CD4-positive, alpha-beta T cell treated with Interleukin-17A for 4 hours (primary cell): ENCODE results near the gene PIAS1.
"Not testable (repeated sequence)": the region's sequence is repeated elsewhere in the genome, so short reads cannot be mapped to it uniquely, and the experiment has no call there.

ENCODE experiments used
- DNase-seq: peaks from one replicate; pipeline ENCODE4 v3.0.0-alpha.2; 2020; ENCODE audit warnings: mixed read lengths

Gene PIAS1

GRCh38 chr15:68187559-68187958 lies 133.4 kb downstream of the PIAS1 start:
- DNase-seq, result no peak

DNA sequence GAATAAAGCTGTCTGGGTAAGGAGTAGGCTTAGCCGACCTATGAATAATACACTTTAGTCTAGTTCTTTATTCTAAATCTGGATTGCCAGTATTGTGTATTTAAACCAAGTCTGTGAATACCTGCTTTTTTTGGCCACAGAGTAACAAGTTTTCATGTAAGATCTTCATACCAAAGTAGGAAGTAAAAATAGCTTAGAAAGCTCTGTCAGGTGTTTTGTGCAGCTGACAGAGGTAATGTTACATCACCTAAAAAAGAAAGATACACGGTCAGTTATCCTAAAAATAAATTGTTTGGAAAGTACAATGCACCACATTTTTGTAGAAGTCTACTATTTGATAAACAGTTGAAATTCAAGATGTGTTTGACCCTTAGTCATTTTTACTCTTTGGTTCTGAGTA lies 134.5 kb downstream of the PIAS1 start:
- no peak for DNase-seq

DNA sequence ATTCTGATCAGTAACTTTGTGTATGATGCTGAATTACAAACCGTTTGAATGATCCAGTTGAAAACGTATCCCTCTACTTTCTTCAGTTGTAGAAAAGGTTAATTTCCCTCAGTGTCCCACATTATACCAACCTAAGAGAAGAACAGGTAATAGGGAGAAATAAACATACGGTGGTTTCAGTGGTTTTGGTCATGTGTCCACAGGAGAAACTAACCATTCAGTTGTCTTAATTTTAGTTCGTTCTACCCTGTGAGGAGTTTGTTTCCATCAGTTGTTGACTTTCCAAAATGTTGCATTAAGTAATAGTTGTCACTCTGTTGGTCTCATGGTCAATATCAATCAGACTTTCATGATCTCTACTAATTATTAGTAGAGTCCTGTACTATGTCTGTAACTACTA lies 135.9 kb downstream of the PIAS1 start:
- DNase-seq, result no peak

DNA sequence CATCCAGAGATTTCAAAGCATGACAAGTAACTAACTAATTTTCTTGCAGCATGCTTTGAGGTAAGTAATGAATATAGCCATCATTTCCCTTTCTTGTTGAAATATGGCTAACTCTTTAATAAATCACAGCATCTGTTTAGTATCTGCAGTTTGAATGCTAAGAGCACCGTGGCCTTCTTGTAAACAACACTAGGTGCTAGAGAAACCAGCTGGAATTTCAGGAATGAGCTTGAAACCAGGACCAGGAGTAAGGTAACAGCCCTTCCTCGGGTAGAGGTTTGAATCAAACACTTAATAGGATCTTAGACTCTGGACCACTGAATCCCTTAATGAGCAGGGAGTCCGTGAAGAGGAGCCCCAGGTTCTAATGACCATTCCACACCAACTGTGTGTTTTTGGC lies 137.4 kb downstream of the PIAS1 start:
- no peak for DNase-seq

GRCh38 chr15:68192117-68192516 lies 138.0 kb downstream of the PIAS1 start:
- no peak for DNase-seq

DNA sequence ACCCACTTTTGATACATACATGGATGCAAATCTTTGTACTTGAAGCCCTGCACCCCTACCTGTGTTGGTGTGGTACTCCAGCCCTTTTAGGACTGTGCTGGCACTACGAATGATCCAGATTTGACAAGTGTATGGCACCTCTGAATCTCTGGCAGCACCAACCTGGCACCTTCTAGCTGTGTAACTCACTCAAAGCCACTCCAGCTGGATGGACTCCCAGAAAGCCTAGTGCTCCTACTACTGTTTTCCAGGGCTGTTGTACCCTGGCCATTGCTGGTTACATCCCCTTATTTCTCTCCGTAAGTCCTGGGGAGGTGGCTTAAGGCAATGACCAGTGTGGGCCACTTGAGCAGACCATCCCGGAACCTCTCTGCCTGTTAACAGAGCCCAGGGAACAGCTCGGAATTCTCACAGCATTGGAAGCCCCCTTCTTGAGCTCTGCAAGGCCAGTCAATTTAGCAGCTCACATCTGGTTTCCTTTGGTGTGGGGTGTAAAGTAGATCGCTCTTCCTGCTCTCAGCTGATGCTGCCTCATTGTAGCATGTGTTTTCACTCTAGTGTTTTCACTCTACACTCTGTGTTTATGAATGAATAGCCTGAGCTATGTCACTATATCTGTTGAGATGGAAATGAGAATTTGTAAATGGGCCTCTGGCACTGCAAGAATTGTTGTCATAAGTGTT lies 138.8 kb downstream of the PIAS1 start:
- no peak for DNase-seq

- no peak for DNase-seq
These were observed 141.4 kb downstream of the PIAS1 start for GRCh38 chr15:68195336-68196112.

GRCh38 chr15:68196445-68197169 lies 142.5 kb downstream of the PIAS1 start:
- no peak for DNase-seq

DNA sequence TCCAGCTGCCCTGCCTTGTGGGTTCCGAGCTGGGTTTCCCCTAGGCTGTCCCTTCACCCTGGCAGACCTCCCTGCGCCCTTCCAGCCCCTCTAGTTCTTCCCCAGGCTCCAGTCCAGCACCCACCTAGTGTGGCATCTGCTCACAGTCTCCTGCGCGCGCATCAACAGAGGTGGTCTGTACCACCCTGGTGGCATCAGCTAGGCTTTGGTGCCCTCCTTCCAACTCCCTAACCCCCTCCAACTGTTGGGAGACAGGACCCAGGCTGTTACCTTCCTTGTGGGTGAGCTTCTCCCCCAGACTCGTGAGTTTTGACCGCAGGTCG lies 143.0 kb downstream of the PIAS1 start:
- no peak for DNase-seq

DNA sequence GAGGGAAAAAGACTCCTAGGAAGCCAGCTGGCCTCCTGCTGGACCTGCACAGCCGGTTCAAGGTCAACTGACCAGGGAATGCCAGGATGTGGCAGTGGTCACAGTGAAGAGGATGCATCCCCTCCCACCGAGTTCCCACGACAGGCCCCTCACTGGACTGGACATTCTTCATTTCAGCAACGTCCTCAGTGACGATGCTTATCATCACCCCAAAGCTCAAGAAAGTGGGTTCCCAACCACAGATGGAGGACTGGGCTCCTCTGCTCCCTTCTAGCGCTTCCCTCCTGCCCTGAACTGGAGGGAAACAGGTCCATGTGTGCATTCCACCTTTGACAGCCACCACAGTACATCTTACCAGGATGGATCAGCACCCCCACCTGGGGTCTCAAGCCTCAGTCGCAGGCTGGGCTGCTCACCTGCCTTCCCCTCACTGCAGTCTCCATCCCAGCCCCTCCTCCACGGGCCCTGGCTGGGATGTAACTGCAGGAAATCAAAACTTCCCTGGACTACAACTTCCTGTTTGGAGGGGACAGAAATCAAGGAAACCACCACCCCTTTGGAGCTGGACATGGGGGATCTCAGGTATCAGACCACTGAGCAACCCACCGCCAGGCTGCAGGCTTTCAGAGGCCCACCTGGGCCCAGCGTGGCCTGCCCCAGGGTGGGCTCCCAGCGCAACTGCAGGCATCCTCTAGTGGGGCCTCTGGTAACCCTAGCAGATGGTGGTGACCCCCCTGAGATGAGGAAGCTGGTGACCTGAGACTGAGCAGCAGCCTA lies 143.7 kb downstream of the PIAS1 start:
- no peak for DNase-seq

DNA sequence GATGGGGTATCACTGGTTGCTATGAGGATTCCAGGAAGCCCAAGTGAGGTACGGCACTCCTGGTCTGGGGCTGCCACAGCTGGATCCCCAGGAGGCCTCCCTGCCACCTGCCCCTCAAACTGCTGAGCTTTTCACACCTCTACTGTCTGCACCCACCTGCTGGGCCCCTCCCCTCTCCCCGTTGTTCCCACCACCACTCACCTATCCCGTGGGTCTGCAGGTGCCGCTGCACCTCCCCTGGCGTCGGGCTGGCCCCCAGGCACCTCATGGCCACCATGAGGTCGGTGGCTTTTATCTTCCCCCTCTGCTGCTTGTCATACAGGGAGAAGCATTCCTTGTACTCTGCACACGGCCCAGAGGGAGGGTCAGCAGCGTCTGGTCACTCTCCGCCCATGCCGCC lies 145.2 kb downstream of the PIAS1 start:
- no peak for DNase-seq

GRCh38 chr15:68200016-68200861 lies 146.1 kb downstream of the PIAS1 start:
- no peak for DNase-seq

- DNase-seq, result no peak
These were observed 147.2 kb downstream of the PIAS1 start for GRCh38 chr15:68201153-68201878.

GRCh38 chr15:68201879-68202261 lies 147.8 kb downstream of the PIAS1 start:
- no peak for DNase-seq

GRCh38 chr15:68202994-68203393 lies 148.9 kb downstream of the PIAS1 start:
- not testable (repeated sequence) for DNase-seq

- no peak for DNase-seq
These were observed 149.4 kb downstream of the PIAS1 start for GRCh38 chr15:68203486-68203885.

GRCh38 chr15:68203956-68204355 lies 149.8 kb downstream of the PIAS1 start:
- DNase-seq, result no peak

DNA sequence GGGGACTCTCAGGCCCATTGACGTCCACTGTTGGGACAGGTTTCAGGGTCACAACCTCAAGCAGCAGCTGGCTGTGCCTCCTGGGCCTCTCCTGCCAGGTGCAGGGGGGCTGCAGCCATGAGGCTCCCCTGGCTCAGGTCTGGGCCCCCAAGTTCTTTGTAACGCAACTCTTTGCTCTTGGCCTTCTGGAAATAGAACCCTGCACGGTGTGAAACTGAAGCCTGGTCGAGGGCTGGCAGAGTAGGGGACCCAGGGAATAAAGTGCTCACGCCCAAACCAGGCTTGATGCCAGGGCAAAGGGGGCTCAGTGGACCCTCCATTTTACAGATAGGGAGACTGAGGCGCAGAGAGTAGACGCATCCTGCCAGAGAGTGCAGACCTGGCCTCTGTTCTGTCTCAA lies 150.2 kb downstream of the PIAS1 start:
- no peak for DNase-seq

GRCh38 chr15:68204776-68205557 lies 150.9 kb downstream of the PIAS1 start, which contains the start of gene CALML4:
CALML4 (minus strand) TSS chr15:68205332; CDS start chr15:68205247, 85 bp downstream.
- DNase-seq, result no peak

GRCh38 chr15:68205558-68205944 lies 151.4 kb downstream of the PIAS1 start:
- no peak for DNase-seq
